H9 (cell line): ENCODE data around the gene KIF19. TPM values are rescaled to one million over a fixed set of nuclear protein-coding genes. Genes with fewer than 3 reads are reported as not detected.

ENCODE experiments used
- DNase-seq: peaks from one replicate; pipeline ENCODE4 v3.0.0-alpha.2; 2017
- H2AFZ ChIP-seq: one replicate; pipeline ENCODE4 v1.6.1; 2013; ENCODE audit warnings: mild to moderate bottlenecking, low read length, control low read depth, moderate library complexity
- H2AK5ac ChIP-seq: 2 replicates; pipeline ENCODE4 v1.6.1; 2013; ENCODE audit warnings: low read length, control low read depth, mixed read lengths; ENCODE audit not compliant: insufficient read length
- H2BK120ac ChIP-seq: one replicate; pipeline ENCODE4 v1.6.1; 2013; ENCODE audit warnings: low read depth, mild to moderate bottlenecking, low read length, control low read depth, inconsistent platforms; ENCODE audit not compliant: poor library complexity, severe bottlenecking
- H2BK12ac ChIP-seq: 2 replicates; pipeline ENCODE4 v1.6.1; 2013; ENCODE audit warnings: low read length, control low read depth, mixed read lengths, low read depth; ENCODE audit not compliant: insufficient read length
- H2BK15ac ChIP-seq: 2 replicates; pipeline ENCODE4 v1.6.1; 2013; ENCODE audit warnings: low read depth, low read length, control low read depth
- H2BK20ac ChIP-seq: one replicate; pipeline ENCODE4 v1.6.1; 2013; ENCODE audit warnings: low read depth, mild to moderate bottlenecking, low read length, control low read depth, inconsistent platforms; ENCODE audit not compliant: poor library complexity, severe bottlenecking
- H2BK5ac ChIP-seq: 2 replicates; pipeline ENCODE4 v1.6.1; 2013; ENCODE audit warnings: low read length, control low read depth, mixed read lengths; ENCODE audit not compliant: insufficient read length
- H3K14ac ChIP-seq: 2 replicates; pipeline ENCODE4 v1.6.1; 2013; ENCODE audit warnings: low read length, control low read depth; ENCODE audit not compliant: insufficient read depth
- H3K18ac ChIP-seq: 2 replicates; pipeline ENCODE4 v1.6.1; 2013; ENCODE audit warnings: low read depth, mild to moderate bottlenecking, mixed read lengths, low read length, control low read depth; ENCODE audit not compliant: insufficient read length
- H3K23ac ChIP-seq: 2 replicates; pipeline ENCODE4 v1.6.1; 2013; ENCODE audit warnings: low read length, control low read depth, mixed read lengths, low read depth; ENCODE audit not compliant: insufficient read length
- H3K23me2 ChIP-seq: 2 replicates; pipeline ENCODE4 v1.6.1; 2013; ENCODE audit warnings: low read depth, mild to moderate bottlenecking, mixed read lengths, low read length, control low read depth; ENCODE audit not compliant: insufficient read length, poor library complexity, severe bottlenecking
- H3K27ac ChIP-seq: 2 replicates; pipeline ENCODE4 v1.5.1; 2013; ENCODE audit warnings: low read length, control low read depth, mixed read lengths, low read depth; ENCODE audit not compliant: insufficient read length
- H3K27me3 ChIP-seq: 2 replicates; pipeline ENCODE4 v1.6.1; 2013; ENCODE audit warnings: low read length, control low read depth, inconsistent platforms; ENCODE audit not compliant: insufficient read depth
- H3K4ac ChIP-seq: 2 replicates; pipeline ENCODE4 v1.6.1; 2013; ENCODE audit warnings: low read depth, mild to moderate bottlenecking, control low read depth, inconsistent platforms, low read length, moderate library complexity
- H3K4me1 ChIP-seq: 2 replicates; pipeline ENCODE4 v1.6.1; 2013; ENCODE audit warnings: low read length, control low read depth, inconsistent platforms; ENCODE audit not compliant: insufficient read depth
- H3K4me2 ChIP-seq: 2 replicates; pipeline ENCODE4 v1.6.1; 2013; ENCODE audit warnings: low read length, control low read depth, mixed read lengths; ENCODE audit not compliant: insufficient read length, insufficient read depth
- H3K56ac ChIP-seq: 2 replicates; pipeline ENCODE4 v1.6.1; 2013; ENCODE audit warnings: low read depth, mild to moderate bottlenecking, mixed read lengths, low read length, control low read depth; ENCODE audit not compliant: insufficient read length
- H3K79me1 ChIP-seq: 2 replicates; pipeline ENCODE4 v1.6.1; 2013; ENCODE audit warnings: low read depth, mild to moderate bottlenecking, moderate library complexity, low read length, control low read depth, inconsistent platforms; ENCODE audit not compliant: insufficient read depth, poor library complexity, severe bottlenecking
- H3K79me2 ChIP-seq: 2 replicates; pipeline ENCODE4 v1.6.1; 2013; ENCODE audit warnings: low read length, control low read depth, inconsistent platforms; ENCODE audit not compliant: insufficient read depth
- H3K9ac ChIP-seq: 2 replicates; pipeline ENCODE4 v1.6.1; 2013; ENCODE audit warnings: low read length, control low read depth, mixed read lengths; ENCODE audit not compliant: insufficient read length; ENCODE audit errors: extremely low read depth
- H3K9me3 ChIP-seq: one replicate; pipeline ENCODE4 v1.6.1; 2013; ENCODE audit warnings: low read depth, low read length, inconsistent platforms; ENCODE audit not compliant: control insufficient read depth
- H3T11ph ChIP-seq: one replicate; pipeline ENCODE4 v1.6.1; 2013; ENCODE audit warnings: mild to moderate bottlenecking, low read length, control low read depth, inconsistent platforms
- H4K20me1 ChIP-seq: one replicate; pipeline ENCODE4 v1.6.1; 2013; ENCODE audit not compliant: control insufficient read depth, insufficient read length, insufficient read depth
- H4K5ac ChIP-seq: 2 replicates; pipeline ENCODE4 v1.6.1; 2013; ENCODE audit warnings: low read depth, mild to moderate bottlenecking, mixed read lengths, low read length, control low read depth; ENCODE audit not compliant: insufficient read length
- H4K8ac ChIP-seq: replicated peaks from 2 replicates; pipeline ENCODE4 v1.6.1; 2013; ENCODE audit warnings: low read length, control low read depth, mixed read lengths, low read depth; ENCODE audit not compliant: insufficient read length
- H4K91ac ChIP-seq: 2 replicates; pipeline ENCODE4 v1.6.1; 2013; ENCODE audit warnings: low read depth, mild to moderate bottlenecking, moderate library complexity, mixed read lengths, low read length, control low read depth; ENCODE audit not compliant: insufficient read length
- H3K27ac Mint-ChIP-seq, 3 experiments: 2 replicates in 2 of 3; 3 replicates in 1 of 3; pipeline ENCODE4 v1.8.0; 2020 to 2021; ENCODE audit warnings: mixed read lengths in 3 of 3, mild to moderate bottlenecking in 1 of 3, moderate library complexity in 1 of 3
- H3K27me3 Mint-ChIP-seq: 2 replicates; pipeline ENCODE4 v1.8.0; 2021; ENCODE audit warnings: low read depth, mild to moderate bottlenecking, moderate library complexity, mixed read lengths
- H3K36me3 Mint-ChIP-seq, 3 experiments: 2 replicates in 2 of 3; 3 replicates in 1 of 3; pipeline ENCODE4 v1.8.0; 2020 to 2021; ENCODE audit warnings: low read depth in 3 of 3, mixed read lengths in 3 of 3; ENCODE audit not compliant: insufficient read depth in 1 of 3
- H3K4me1 Mint-ChIP-seq, 2 experiments: 2 replicates each; pipeline ENCODE4 v1.8.0; 2020; ENCODE audit warnings: mixed read lengths in 2 of 2
- H3K4me3 Mint-ChIP-seq, 2 experiments: 2 replicates in 1 of 2; 3 replicates in 1 of 2; pipeline ENCODE4 v1.8.0; 2020 to 2021; ENCODE audit warnings: mild to moderate bottlenecking in 2 of 2, mixed read lengths in 2 of 2, moderate library complexity in 1 of 2
- H3K9me3 Mint-ChIP-seq, 2 experiments: 2 replicates in 1 of 2; 3 replicates in 1 of 2; pipeline ENCODE4 v1.8.0; 2020; ENCODE audit warnings: mild to moderate bottlenecking in 2 of 2, mixed read lengths in 2 of 2, moderate library complexity in 1 of 2
- CTCF ChIP-seq: fragments of 200-600 bp; sonication (generic); conservative IDR thresholded peaks from 3 replicates; pipeline ENCODE4 v1.8.0; 2021; ENCODE audit warnings: antibody characterized with exemption, mild to moderate bottlenecking
- WGBS: extraction: QIAGEN DNeasy Blood & Tissue Kit; methylation state at CpG from one replicate; pipeline ENCODE4 v1.1.7; 2013; ENCODE audit warnings: missing lambda C conversion rate, low lambda C conversion rate, mixed read lengths; ENCODE audit not compliant: insufficient read length; ENCODE audit errors: extremely low coverage; 5-methylcytosine and 5-hydroxymethylcytosine counted together
- total RNA-seq: library from RNA; stranded (reverse); gene quantifications from 2 replicates; pipeline ENCODE4 v1.2.1, GENCODE V29; 2021

KIF19 gene
- total RNA-seq, 1 experiment from 2014 or later, result 0.13 TPM

GRCh38 chr17:74318391-74318790, 7.6 kb upstream of the KIF19 start:
- H3K18ac ChIP-seq, result no peak overlapping the region
- no peaks in the 10 kb centered on the region for H3K79me2 ChIP-seq
- no peak overlapping the region for H3K27ac ChIP-seq
- no peaks in the 10 kb centered on the region for H3K36me3 Mint-ChIP-seq
- H3K4ac ChIP-seq, result no peak overlapping the region
- no peak overlapping the region for H3K4me2 ChIP-seq
- H2AFZ ChIP-seq, result no peak overlapping the region
- H3K4me1 ChIP-seq, result no peaks in the 10 kb centered on the region
- no peak overlapping the region for H3K27ac Mint-ChIP-seq
- H3K27me3 ChIP-seq, result no peaks in the 10 kb centered on the region
- H2BK120ac ChIP-seq, result no peak overlapping the region
- no peak overlapping the region for H4K8ac ChIP-seq
- no peaks in the 10 kb centered on the region for H3K79me1 ChIP-seq
- no peak overlapping the region for H2BK15ac ChIP-seq
- H3T11ph ChIP-seq, result no peak overlapping the region
- H2AK5ac ChIP-seq, result no peak overlapping the region
- no peak for TF ChIP-seq CTCF
- H3K23ac ChIP-seq, result no peak overlapping the region
- no peaks in the 10 kb centered on the region for H3K9me3 ChIP-seq
- no peak overlapping the region for H3K56ac ChIP-seq
- peaks cover 45% of the 10 kb centered on the region for H3K27me3 Mint-ChIP-seq
- no peak overlapping the region for H3K9ac ChIP-seq
- no peak overlapping the region; the same call in 1 of the 2 replicates for H3K14ac ChIP-seq
- no peaks in the 10 kb centered on the region for H3K4me1 Mint-ChIP-seq
- no peak overlapping the region for H4K91ac ChIP-seq
- no peaks in the 10 kb centered on the region for H4K20me1 ChIP-seq
- no peak for DNase-seq
- H2BK20ac ChIP-seq, result no peak overlapping the region
- no peak overlapping the region for H2BK5ac ChIP-seq
- H3K23me2 ChIP-seq, result no peaks in the 10 kb centered on the region
- no peak overlapping the region for H3K4me3 Mint-ChIP-seq
- H2BK12ac ChIP-seq, result no peak overlapping the region
- H4K5ac ChIP-seq, result no peak overlapping the region
- WGBS, result no CpG with 5 or more reads among the region's 10 CpGs
- H3K9me3 Mint-ChIP-seq, result no peaks in the 10 kb centered on the region; a peak in 1 of 5 replicates
